Measurements from ENCODE around the gene PTPN6. TPM values are rescaled to one million over a fixed set of nuclear protein-coding genes. Genes with fewer than 3 reads are reported as not detected.

PTPN6 gene
- total and polyA plus RNA-seq, 2 experiments from 2014 or later = 17.4 to 28.4 TPM

- H3K4me1 ChIP-seq (ENCODE audit: low read depth) = no peaks in the 10 kb centered on the region
- TF ChIP-seq CTCF (IDR thresholded peaks at IDR 0.05; ENCODE audit: low read depth, low read length) = no peak
- no peak overlapping the region for H3K27ac ChIP-seq
- peaks cover 38% of the 10 kb centered on the region for H3K36me3 ChIP-seq
- no peak for DNase-seq (ENCODE audit: low read depth in 1 of 2, low spot score in 1 of 2)
- H3K4me3 ChIP-seq = no peak overlapping the region
- no peaks in the 10 kb centered on the region for H3K9me3 ChIP-seq (ENCODE audit: low read depth)
- H3K27me3 ChIP-seq = no peaks in the 10 kb centered on the region
Measured at GRCh38 chr12:6979453-6979852, 28.3 kb downstream of the PTPN6 start.

- DNase-seq (ENCODE audit: low read depth in 1 of 2, low spot score in 1 of 2) = no peak
- Histone ChIP-seq H3K36me3 (peaks cover 32% of the 10 kb centered on the region), H3K9me3 (ENCODE audit: low read depth) (no peaks in the 10 kb centered on the region), H3K4me1 (ENCODE audit: low read depth) (no peaks in the 10 kb centered on the region), H3K4me3 (no peak overlapping the region), H3K27me3 (no peaks in the 10 kb centered on the region), H3K27ac (no peak overlapping the region)
- TF ChIP-seq CTCF (IDR thresholded peaks at IDR 0.05; ENCODE audit: low read depth, low read length) = no peak
Measured at GRCh38 chr12:6980075-6980474, 28.9 kb downstream of the PTPN6 start.

GRCh38 chr12:6980740-6981139 is 29.6 kb downstream of the PTPN6 start:
- TF ChIP-seq CTCF (IDR thresholded peaks at IDR 0.05; ENCODE audit: low read depth, low read length) = no peak
- no peak for DNase-seq (ENCODE audit: low read depth in 1 of 2, low spot score in 1 of 2)
- Histone ChIP-seq H3K4me3 (no peak overlapping the region), H3K4me1 (ENCODE audit: low read depth) (no peaks in the 10 kb centered on the region), H3K27ac (no peak overlapping the region), H3K36me3 (peaks cover 25% of the 10 kb centered on the region), H3K9me3 (ENCODE audit: low read depth) (no peaks in the 10 kb centered on the region), H3K27me3 (no peaks in the 10 kb centered on the region)

- H3K36me3 ChIP-seq = peaks cover 23% of the 10 kb centered on the region
Measured at GRCh38 chr12:6981152-6982052, 30.2 kb downstream of the PTPN6 start.

GRCh38 chr12:6982532-6982931 is 31.4 kb downstream of the PTPN6 start:
- no peaks in the 10 kb centered on the region for H3K9me3 ChIP-seq (ENCODE audit: low read depth)
- H3K4me1 ChIP-seq (ENCODE audit: low read depth) = no peaks in the 10 kb centered on the region
- peaks cover 16% of the 10 kb centered on the region for H3K36me3 ChIP-seq
- H3K4me3 ChIP-seq = no peak overlapping the region
- H3K27me3 ChIP-seq = no peaks in the 10 kb centered on the region
- no peak for DNase-seq (ENCODE audit: low read depth in 1 of 2, low spot score in 1 of 2)
- no peak for TF ChIP-seq CTCF (IDR thresholded peaks at IDR 0.05; ENCODE audit: low read depth, low read length)
- no peak overlapping the region for H3K27ac ChIP-seq

More at GRCh38 chr12:6981152-6982052, 30.2 kb downstream of the PTPN6 start:
- no peak overlapping the region for H3K4me3 ChIP-seq
- H3K9me3 ChIP-seq (ENCODE audit: low read depth) = no peaks in the 10 kb centered on the region
- H3K27ac ChIP-seq = no peak overlapping the region
- no peak for DNase-seq (ENCODE audit: low read depth in 1 of 2, low spot score in 1 of 2)
- no peaks in the 10 kb centered on the region for H3K27me3 ChIP-seq
- TF ChIP-seq CTCF (IDR thresholded peaks at IDR 0.05; ENCODE audit: low read depth, low read length) = no peak
- H3K4me1 ChIP-seq (ENCODE audit: low read depth) = no peaks in the 10 kb centered on the region
